Measurements from ENCODE around the gene GMCL2.
A peak's percentile ranks its signal among the peaks of the same experiment; 100 is the strongest.

Gene GMCL2

DNA sequence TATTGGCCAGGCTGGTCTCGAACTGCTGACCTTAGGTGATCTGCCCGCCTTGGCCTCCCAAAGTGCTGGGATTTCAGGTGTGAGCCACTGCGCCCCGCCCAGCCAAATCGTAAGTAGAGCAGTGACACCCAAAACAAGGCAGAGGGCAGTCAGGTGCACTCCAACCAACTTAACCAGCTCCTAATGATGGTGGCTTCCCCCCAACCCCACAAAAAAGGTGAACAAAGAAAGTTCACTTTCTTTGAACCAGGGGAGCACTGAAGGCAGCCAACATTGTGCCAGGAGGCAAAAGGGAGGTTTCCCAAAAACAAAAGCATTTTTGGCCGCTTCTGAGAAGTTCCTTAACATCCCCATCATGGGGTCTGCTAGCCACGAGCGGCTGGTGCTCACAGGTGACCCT is 9.6 kb downstream of the GMCL2 start:
- DNase-seq = no peak

- DNase-seq = peak; percentile 43
These were observed 10.4 kb downstream of the GMCL2 start for GRCh38 chr5:178176791-178177190.

- DNase-seq = no peak
These were observed 12.7 kb downstream of the GMCL2 start for GRCh38 chr5:178174456-178174855.

- DNase-seq = no peak
These were observed 16.7 kb downstream of the GMCL2 start for GRCh38 chr5:178170455-178170854.

DNA sequence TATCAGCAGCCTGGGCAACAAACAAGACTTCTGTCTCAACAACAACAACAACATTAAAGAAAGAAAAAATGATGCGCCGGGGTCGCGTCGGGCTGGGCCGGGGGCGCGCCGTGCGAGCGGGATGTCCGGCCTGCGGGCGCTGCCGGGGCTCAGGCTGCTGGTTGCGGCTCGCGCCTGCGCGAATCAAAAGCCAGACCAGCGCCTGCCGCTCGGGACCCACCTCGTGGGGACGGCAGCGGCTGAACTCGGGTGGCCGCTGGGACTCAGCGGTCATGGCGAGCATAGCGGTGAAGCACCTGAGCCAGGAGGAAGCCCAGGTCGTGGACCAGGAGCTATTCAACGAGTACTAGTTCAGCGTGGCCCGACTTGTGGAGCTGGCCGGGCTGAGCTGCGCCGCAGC is 21.6 kb downstream of the GMCL2 start:
- DNase-seq = no peak

GRCh38 chr5:178163772-178164735 is 23.1 kb downstream of the GMCL2 start:
- DNase-seq = peak; percentile 93

DNA sequence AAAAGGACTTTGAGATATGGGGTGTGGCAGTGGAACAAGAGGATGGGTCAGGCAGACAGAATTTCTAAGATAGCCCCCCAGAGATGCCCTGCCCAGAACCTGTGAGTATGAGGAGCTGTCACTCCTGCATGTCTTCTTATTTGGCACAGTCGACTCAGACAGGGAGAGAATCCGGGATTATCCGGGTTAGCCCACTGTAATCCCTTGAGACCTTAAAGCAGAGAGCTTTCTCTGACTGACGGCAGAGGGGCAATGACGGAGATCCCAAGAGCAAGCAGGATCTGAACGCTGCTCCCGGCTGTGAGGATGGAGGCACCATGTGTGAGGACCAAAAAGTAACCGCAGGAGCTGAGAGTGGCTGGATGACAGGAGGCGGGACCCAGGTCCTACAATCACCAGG is 24.7 kb downstream of the GMCL2 start:
- DNase-seq = no peak

GRCh38 chr5:178160176-178160575 is 27.0 kb downstream of the GMCL2 start:
- no peak for DNase-seq

GRCh38 chr5:178155065-178155464 is 32.1 kb downstream of the GMCL2 start:
- DNase-seq = no peak

GRCh38 chr5:178153530-178154340 is 33.4 kb downstream of the GMCL2 start, which contains the start of gene NHP2:
TSS of gene NHP2 (minus strand) at chr5:178153885. CDS start at chr5:178153817, 68 bp downstream.
- DNase-seq = peak; percentile 100

DNA sequence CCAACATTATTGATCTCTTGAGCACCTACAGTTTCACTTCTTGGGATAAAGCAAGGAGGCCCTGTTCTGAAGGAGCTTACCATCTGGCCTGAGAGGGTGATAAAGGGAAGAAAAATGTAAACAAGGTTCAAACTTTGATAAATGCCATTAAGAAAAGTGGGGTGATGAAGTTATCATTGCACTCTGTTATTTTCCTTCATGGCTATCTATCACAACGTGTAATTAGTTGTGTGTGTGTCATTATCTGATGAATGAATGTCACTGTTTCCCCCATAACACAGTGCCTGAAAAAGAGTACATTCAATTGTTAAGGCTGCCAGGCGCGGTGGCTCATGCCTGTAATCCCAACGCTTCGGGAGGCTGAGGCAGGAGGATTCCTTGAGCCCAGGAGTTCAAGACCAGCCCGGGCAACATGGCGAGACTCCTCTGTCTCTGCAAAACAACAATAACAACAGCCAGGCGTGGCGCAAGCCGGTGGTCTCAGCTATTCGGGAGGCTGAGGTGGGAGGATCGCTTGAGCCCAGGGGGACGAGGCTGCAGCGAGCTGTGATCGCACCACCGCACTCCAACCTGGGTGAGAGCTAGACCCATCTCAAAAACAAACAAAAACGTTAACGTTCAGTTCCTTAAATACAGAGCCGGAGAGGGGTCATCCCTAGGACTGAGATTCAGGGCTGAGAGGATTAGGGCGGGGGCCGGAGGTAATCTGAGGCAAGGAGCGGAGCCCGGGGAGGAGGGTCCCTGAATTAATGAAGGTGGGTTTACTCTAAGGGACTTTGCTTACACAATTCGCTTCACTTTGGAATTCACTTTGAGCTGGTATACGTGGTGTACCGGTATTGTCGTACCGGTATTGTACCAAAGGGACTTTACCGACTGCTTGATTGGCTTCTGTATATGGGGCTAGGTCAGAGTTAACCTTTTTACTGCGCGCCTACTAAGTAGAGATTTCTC is 34.4 kb downstream of the GMCL2 start:
- no peak for DNase-seq

DNA sequence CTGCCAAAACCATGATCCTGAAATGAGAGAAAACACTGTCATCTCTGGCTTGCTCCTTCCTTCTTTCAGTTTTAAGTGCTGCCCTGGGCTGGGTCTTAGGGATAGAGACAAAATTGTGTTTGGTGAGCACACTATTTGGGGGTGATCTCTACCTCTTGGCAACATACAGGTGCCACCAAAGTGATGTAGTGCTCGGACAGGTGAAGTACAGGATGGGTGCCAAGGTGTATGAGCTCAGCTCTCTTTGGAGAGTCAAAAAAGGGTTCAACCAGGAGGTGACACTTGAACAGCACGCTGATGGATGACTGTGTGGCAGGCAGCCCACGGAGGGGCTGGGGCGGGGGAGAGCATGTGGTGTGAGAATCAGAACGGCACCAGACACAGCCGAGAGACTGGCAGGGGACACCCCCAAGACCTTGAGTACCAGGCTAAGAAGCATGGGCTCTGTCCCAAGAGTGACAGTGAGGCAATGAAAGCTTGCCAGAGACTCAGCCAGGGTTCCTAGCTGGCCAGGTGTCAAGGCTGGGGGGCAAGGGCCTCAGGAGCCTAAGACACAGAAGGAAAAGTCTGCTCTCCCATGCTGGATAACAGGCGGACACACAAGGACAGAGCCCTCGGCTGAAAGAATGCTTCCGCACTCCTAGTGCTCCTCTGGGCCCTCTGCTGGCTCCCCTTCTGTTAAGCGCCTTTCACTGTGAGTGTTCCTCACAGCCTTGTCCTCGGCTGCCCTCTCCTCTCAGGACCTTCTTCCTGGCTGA is 36.0 kb downstream of the GMCL2 start:
- DNase-seq = peak; percentile 50

GRCh38 chr5:178149199-178149932 is 37.8 kb downstream of the GMCL2 start:
- no peak for DNase-seq

DNA sequence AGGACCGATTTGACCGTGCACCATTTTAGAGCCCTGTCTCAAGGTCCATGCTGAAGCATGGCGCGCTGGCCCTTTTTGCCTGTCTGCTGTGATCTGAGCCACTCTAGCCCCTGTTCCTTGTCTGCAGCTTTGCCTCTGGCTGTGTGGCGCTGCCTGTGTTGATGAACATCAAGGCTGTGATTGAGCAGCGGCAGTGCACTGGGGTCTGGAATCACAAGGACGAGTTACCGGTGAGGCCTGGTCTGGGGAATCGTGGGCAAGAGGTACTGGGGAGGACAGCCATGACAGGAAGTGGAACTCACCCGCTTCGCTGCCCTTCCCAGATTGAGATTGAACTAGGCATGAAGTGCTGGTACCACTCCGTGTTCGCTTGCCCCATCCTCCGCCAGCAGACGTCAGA is 39.8 kb downstream of the GMCL2 start:
- DNase-seq = no peak

- DNase-seq = peak; percentile 77
These were observed 41.0 kb downstream of the GMCL2 start for GRCh38 chr5:178145965-178146820.

- DNase-seq = no peak
These were observed 43.3 kb downstream of the GMCL2 start for GRCh38 chr5:178143901-178144300.

DNA sequence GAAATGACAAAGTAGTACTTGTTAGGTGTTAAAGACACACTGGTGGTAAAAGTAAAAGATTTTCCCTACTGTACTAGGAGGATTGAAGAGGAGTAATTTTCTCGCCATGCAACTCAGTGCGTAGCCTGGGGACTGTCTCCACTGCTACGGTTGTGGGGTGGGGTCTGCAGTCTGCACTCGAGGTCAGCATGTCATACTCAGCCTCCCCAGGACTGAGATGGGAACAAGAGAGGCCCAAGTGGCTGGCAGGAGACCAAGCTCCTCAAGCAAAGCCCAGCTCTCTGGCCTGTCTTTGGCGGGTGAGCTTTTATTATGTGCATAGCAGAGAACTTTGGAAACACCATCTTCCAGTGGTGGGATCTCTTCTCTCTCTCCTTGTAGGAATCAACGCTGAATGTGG is 43.9 kb downstream of the GMCL2 start:
- DNase-seq = no peak

DNA sequence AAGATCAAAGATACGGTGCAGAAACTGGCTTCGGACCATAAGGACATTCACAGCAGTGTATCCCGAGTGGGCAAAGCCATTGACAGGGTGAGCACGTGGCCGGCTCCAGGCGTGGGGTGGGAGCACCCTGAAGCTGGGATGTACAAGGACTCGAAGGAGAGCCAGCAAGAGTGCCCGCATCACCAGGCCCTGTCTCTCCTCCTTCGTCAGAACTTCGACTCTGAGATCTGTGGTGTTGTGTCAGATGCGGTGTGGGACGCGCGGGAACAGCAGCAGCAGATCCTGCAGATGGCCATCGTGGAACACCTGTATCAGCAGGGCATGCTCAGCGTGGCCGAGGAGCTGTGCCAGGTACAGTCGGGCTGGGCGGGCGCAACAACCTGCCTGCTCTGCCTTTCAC is 44.5 kb downstream of the GMCL2 start:
- DNase-seq = no peak

- DNase-seq = no peak
These were observed 45.6 kb downstream of the GMCL2 start for GRCh38 chr5:178141550-178141949.

DNA sequence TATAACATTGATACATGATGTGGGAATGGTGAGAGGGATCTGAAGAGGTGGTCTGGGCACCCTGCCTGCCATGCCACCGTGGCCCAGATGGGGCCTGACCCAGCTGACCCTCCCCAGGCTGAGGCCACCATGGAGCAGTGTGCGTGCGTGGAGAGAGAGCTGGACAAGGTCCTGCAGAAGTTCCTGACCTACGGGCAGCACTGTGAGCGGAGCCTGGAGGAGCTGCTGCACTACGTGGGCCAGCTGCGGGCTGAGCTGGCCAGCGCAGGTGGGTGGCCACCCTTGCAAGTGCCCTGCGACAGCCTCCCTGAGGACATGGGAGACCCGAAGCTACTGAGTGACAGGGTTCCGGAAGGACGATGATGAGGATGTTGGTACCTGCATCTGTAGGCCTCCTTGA is 49.2 kb downstream of the GMCL2 start:
- DNase-seq = no peak

Data from hematopoietic multipotent progenitor cell treated with erythropoietin and hydrocortisone succinate and interleukin-3 and kit ligand, for 4 days (in vitro differentiated cells).